ENCODE measurements around the gene ZBTB7C.

DNA sequence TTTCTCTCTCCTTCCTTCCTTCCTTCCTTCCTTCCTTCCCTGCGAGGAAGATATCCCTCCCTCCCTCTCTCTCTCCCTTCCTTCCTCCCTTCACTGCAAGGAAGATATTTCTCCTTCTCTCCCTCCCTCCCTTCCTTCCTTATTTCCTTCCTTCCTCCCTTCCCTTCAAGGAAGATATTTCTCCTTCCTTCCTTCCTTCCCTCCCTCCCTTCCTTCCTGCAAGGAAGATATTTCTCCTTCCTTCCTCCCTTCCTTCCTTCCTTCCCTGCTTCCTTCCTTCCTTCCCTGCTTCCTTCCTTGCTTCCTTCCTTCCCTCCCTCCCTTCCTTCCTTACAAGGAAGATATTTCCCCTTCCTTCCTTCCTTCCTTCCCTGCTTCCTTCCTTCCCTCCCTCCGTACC lies 229.5 kb downstream of the ZBTB7C start:
- TF ChIP-seq, protein P1, sequence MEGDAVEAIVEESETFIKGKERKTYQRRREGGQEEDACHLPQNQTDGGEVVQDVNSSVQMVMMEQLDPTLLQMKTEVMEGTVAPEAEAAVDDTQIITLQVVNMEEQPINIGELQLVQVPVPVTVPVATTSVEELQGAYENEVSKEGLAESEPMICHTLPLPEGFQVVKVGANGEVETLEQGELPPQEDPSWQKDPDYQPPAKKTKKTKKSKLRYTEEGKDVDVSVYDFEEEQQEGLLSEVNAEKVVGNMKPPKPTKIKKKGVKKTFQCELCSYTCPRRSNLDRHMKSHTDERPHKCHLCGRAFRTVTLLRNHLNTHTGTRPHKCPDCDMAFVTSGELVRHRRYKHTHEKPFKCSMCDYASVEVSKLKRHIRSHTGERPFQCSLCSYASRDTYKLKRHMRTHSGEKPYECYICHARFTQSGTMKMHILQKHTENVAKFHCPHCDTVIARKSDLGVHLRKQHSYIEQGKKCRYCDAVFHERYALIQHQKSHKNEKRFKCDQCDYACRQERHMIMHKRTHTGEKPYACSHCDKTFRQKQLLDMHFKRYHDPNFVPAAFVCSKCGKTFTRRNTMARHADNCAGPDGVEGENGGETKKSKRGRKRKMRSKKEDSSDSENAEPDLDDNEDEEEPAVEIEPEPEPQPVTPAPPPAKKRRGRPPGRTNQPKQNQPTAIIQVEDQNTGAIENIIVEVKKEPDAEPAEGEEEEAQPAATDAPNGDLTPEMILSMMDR (IDR thresholded peaks at IDR 0.05) = no peak
- TF ChIP-seq POLR2AphosphoS5 (IDR thresholded peaks at IDR 0.05) (no peak), EP300 (IDR thresholded peaks at IDR 0.05) (no peak), POLR2A (IDR thresholded peaks at IDR 0.05) (no peak)
